ENCODE measurements around the gene TP53TG5. TPM values are rescaled to one million over a fixed set of nuclear protein-coding genes. Genes with fewer than 3 reads are reported as not detected.

The TP53TG5 gene
- total RNA-seq, 4 donors from 2014 or later = not detected

- intact Hi-C loops (cut with DNase I) = loop anchor here (5.0 kb wide), 2 partner anchors 55 to 65 kb away; no protein-coding TSS in a partner anchor
- Histone ChIP-seq H3K4me1 (peaks cover 13 to 24% of the 10 kb centered on the region in 2 donors), H3K36me3 (peaks cover 1 to 5% of the 10 kb centered on the region in 2 donors), H3K4me3 (replicated peaks in 1 of 3) (peak overlapping the region in 1 of 3 donors; percentile 10), H3K27me3 (no peaks in the 10 kb centered on the region), H3K27ac (no peak overlapping the region), H3K9me3 (no peaks in the 10 kb centered on the region)
- 43 to 49% methylated on average over 15 to 23 of the region's 30 CpGs for WGBS, 2 donors
- TF ChIP-seq POLR2A (IDR thresholded peaks at IDR 0.05) (no peak), CTCF (IDR thresholded peaks at IDR 0.05) (no peak)
- no peak for DNase-seq
These were observed 5.3 kb downstream of the TP53TG5 start for GRCh38 chr20:45372646-45373352.

GRCh38 chr20:45372241-45372640, 5.9 kb downstream of the TP53TG5 start:
- intact Hi-C loops (cut with DNase I) = loop anchor here (5.0 kb wide), 2 partner anchors 55 to 65 kb away; no protein-coding TSS in a partner anchor
- WGBS, 2 donors = 84 to 90% methylated on average over 9 to 10 of the region's 10 CpGs
- peaks cover 7 to 9% of the 10 kb centered on the region in 2 donors for H3K36me3 ChIP-seq
- H3K9me3 ChIP-seq = no peaks in the 10 kb centered on the region
- H3K4me1 ChIP-seq = peaks cover 7 to 19% of the 10 kb centered on the region in 2 donors
- no peak overlapping the region for H3K27ac ChIP-seq
- no peak overlapping the region for H3K4me3 ChIP-seq (replicated peaks in 1 of 3)
- TF ChIP-seq POLR2A (IDR thresholded peaks at IDR 0.05) = no peak
- H3K27me3 ChIP-seq = no peaks in the 10 kb centered on the region
- DNase-seq = no peak

- H3K4me1 ChIP-seq = peaks cover 0 to 12% of the 10 kb centered on the region in 2 donors
- peaks cover 17 to 23% of the 10 kb centered on the region in 2 donors for H3K36me3 ChIP-seq
- H3K4me3 ChIP-seq (replicated peaks in 1 of 3) = no peak overlapping the region
- H3K27me3 ChIP-seq = no peaks in the 10 kb centered on the region
- intact Hi-C loops (cut with DNase I) = loop anchor here (5.0 kb wide), 2 partner anchors 53 to 67 kb away; no protein-coding TSS in a partner anchor
- DNase-seq = no peak
- 65 to 100% methylated on average over 3 of the region's 3 CpGs for WGBS, 2 donors
- TF ChIP-seq CTCF (IDR thresholded peaks at IDR 0.05) (no peak), POLR2A (IDR thresholded peaks at IDR 0.05) (no peak)
- no peaks in the 10 kb centered on the region for H3K9me3 ChIP-seq
- H3K27ac ChIP-seq = no peak overlapping the region
These were observed 7.5 kb downstream of the TP53TG5 start for GRCh38 chr20:45370571-45371160.

GRCh38 chr20:45368221-45368980, 9.7 kb downstream of the TP53TG5 start:
- H3K27ac ChIP-seq = no peak overlapping the region
- intact Hi-C loops (cut with DNase I) = no loop called here
- H3K4me1 ChIP-seq = peaks cover 8 to 16% of the 10 kb centered on the region in 2 donors
- H3K4me3 ChIP-seq (replicated peaks in 1 of 3) = no peak overlapping the region
- H3K27me3 ChIP-seq = no peaks in the 10 kb centered on the region
- DNase-seq = no peak
- H3K36me3 ChIP-seq = peaks cover 23 to 27% of the 10 kb centered on the region in 2 donors
- no peaks in the 10 kb centered on the region for H3K9me3 ChIP-seq
- WGBS, 2 donors = 74 to 85% methylated on average over 6 of the region's 6 CpGs
- no peak for TF ChIP-seq POLR2A (IDR thresholded peaks at IDR 0.05)

GRCh38 chr20:45367126-45367525, 11.0 kb downstream of the TP53TG5 start:
- no peak overlapping the region for H3K27ac ChIP-seq
- TF ChIP-seq CTCF (IDR thresholded peaks at IDR 0.05) = no peak
- no peak for TF ChIP-seq POLR2A (IDR thresholded peaks at IDR 0.05)
- H3K4me1 ChIP-seq = peaks cover 11 to 13% of the 10 kb centered on the region in 2 donors
- H3K9me3 ChIP-seq = no peaks in the 10 kb centered on the region
- peaks cover 23 to 27% of the 10 kb centered on the region in 2 donors for H3K36me3 ChIP-seq
- intact Hi-C loops (cut with DNase I) = no loop called here
- H3K4me3 ChIP-seq (replicated peaks in 1 of 3) = no peak overlapping the region
- DNase-seq = no peak
- H3K27me3 ChIP-seq = no peaks in the 10 kb centered on the region
